Esophagus (tissue), 2 donors: ENCODE measurements around the gene FBN1. TPM values are rescaled to one million over a fixed set of nuclear protein-coding genes. Genes with fewer than 3 reads are reported as not detected.

Experiments used
- H3K27ac ChIP-seq, 2 donors: one replicate each; pipeline ENCODE4 v1.5.1; 2013; ENCODE audit warnings: low read depth in 2 of 2, mild to moderate bottlenecking in 2 of 2, inconsistent platforms in 1 of 2, low read length in 1 of 2, moderate library complexity in 1 of 2
- H3K27me3 ChIP-seq, 2 donors: one replicate each; pipeline ENCODE4 v1.6.1; 2013; ENCODE audit warnings: low read length in 2 of 2, control low read depth in 1 of 2, mild to moderate bottlenecking in 1 of 2; ENCODE audit not compliant: insufficient read depth in 2 of 2, control insufficient read depth in 1 of 2
- H3K36me3 ChIP-seq, 2 donors: one replicate each; pipeline ENCODE4 v1.6.1; 2013; ENCODE audit warnings: low read length in 1 of 2; ENCODE audit not compliant: control insufficient read depth in 2 of 2, insufficient read depth in 2 of 2
- H3K4me1 ChIP-seq, 2 donors: one replicate each; pipeline ENCODE4 v1.6.1; 2013; ENCODE audit warnings: low read length in 1 of 2; ENCODE audit not compliant: control insufficient read depth in 2 of 2, insufficient read depth in 2 of 2
- H3K4me3 ChIP-seq, 2 donors: one replicate each; pipeline ENCODE4 v1.5.1; 2013; ENCODE audit warnings: low read length in 2 of 2, mild to moderate bottlenecking in 2 of 2, low read depth in 1 of 2, moderate library complexity in 1 of 2
- H3K9me3 ChIP-seq, 2 donors: one replicate each; pipeline ENCODE4 v1.6.1; 2013; ENCODE audit warnings: mild to moderate bottlenecking in 2 of 2, low read depth in 1 of 2, low read length in 1 of 2, moderate library complexity in 1 of 2; ENCODE audit not compliant: control insufficient read depth in 2 of 2, insufficient read depth in 1 of 2
- WGBS, 2 donors: extraction: QIAGEN DNeasy Blood & Tissue Kit; methylation state at CpG; one replicate each; pipeline ENCODE4 v1.1.7; 2013; 5-methylcytosine and 5-hydroxymethylcytosine counted together
- polyA plus RNA-seq, 2 donors: library from polyadenylated mRNA; stranded (reverse); fragments of 200-250 nt; gene quantifications; one replicate each; pipeline ENCODE4 v1.2.3, GENCODE V29; 2013
- donor health status: healthy with polysubstance abuse.
- donor health status: Bipolar disorder and iron deficiency.

FBN1 gene
- polyA plus RNA-seq, 2 donors, result 1.8 to 6.4 TPM

- 77 to 78% methylated on average over 2 of the region's 2 CpGs for WGBS, 2 donors
- no peak overlapping the region for H3K27ac ChIP-seq
- no peak overlapping the region for H3K4me3 ChIP-seq
- no peaks in the 10 kb centered on the region for H3K4me1 ChIP-seq
- no peaks in the 10 kb centered on the region for H3K36me3 ChIP-seq
- H3K9me3 ChIP-seq, result no peaks in the 10 kb centered on the region
- no peaks in the 10 kb centered on the region for H3K27me3 ChIP-seq
Observed at GRCh38 chr15:48677821-48678220, 32.3 kb upstream of the FBN1 start.

- Histone ChIP-seq H3K9me3 (no peaks in the 10 kb centered on the region), H3K4me3 (no peak overlapping the region), H3K27me3 (no peaks in the 10 kb centered on the region), H3K27ac (no peak overlapping the region), H3K36me3 (no peaks in the 10 kb centered on the region), H3K4me1 (no peaks in the 10 kb centered on the region)
- WGBS, 2 donors, result 91 to 92% methylated on average over 4 of the region's 4 CpGs
Observed at GRCh38 chr15:48675436-48675835, 29.9 kb upstream of the FBN1 start.

GRCh38 chr15:48674876-48675275 lies 29.4 kb upstream of the FBN1 start:
- no peak overlapping the region for H3K4me3 ChIP-seq
- H3K9me3 ChIP-seq, result no peaks in the 10 kb centered on the region
- WGBS, 2 donors, result 57% methylated on average over 3 of the region's 3 CpGs
- no peaks in the 10 kb centered on the region for H3K36me3 ChIP-seq
- no peak overlapping the region for H3K27ac ChIP-seq
- no peaks in the 10 kb centered on the region for H3K27me3 ChIP-seq
- no peaks in the 10 kb centered on the region for H3K4me1 ChIP-seq

GRCh38 chr15:48672206-48672605 lies 26.7 kb upstream of the FBN1 start:
- Histone ChIP-seq H3K27ac (no peak overlapping the region), H3K4me1 (no peaks in the 10 kb centered on the region), H3K27me3 (no peaks in the 10 kb centered on the region), H3K36me3 (no peaks in the 10 kb centered on the region), H3K9me3 (no peaks in the 10 kb centered on the region), H3K4me3 (no peak overlapping the region)
- WGBS, 2 donors, result 82 to 84% methylated on average over 6 of the region's 6 CpGs

- no peaks in the 10 kb centered on the region for H3K36me3 ChIP-seq
- WGBS, 2 donors, result 54 to 64% methylated on average over 6 of the region's 6 CpGs
- no peaks in the 10 kb centered on the region for H3K4me1 ChIP-seq
- H3K27ac ChIP-seq, result no peak overlapping the region
- H3K27me3 ChIP-seq, result no peaks in the 10 kb centered on the region
- no peaks in the 10 kb centered on the region for H3K9me3 ChIP-seq
- no peak overlapping the region for H3K4me3 ChIP-seq
Observed at GRCh38 chr15:48671103-48672022, 25.9 kb upstream of the FBN1 start.

- Histone ChIP-seq H3K36me3 (no peaks in the 10 kb centered on the region), H3K27me3 (no peaks in the 10 kb centered on the region), H3K27ac (no peak overlapping the region), H3K4me3 (no peak overlapping the region), H3K4me1 (no peaks in the 10 kb centered on the region), H3K9me3 (no peaks in the 10 kb centered on the region)
- WGBS, 2 donors, result 71 to 72% methylated on average over 1 of the region's 1 CpG
Observed at GRCh38 chr15:48667701-48668100, 22.2 kb upstream of the FBN1 start.

- 93 to 100% methylated on average over 1 of the region's 1 CpG for WGBS, 2 donors
Observed at GRCh38 chr15:48664436-48664835, 18.9 kb upstream of the FBN1 start.

GRCh38 chr15:48657950-48658591 lies 12.6 kb upstream of the FBN1 start:
- Histone ChIP-seq H3K9me3 (no peaks in the 10 kb centered on the region), H3K4me3 (no peak overlapping the region), H3K27me3 (peaks cover 0 to 2% of the 10 kb centered on the region in 2 donors), H3K4me1 (no peaks in the 10 kb centered on the region), H3K27ac (no peak overlapping the region), H3K36me3 (no peaks in the 10 kb centered on the region)
- WGBS, 2 donors, result 52 to 59% methylated on average over 7 of the region's 7 CpGs

More at GRCh38 chr15:48664436-48664835, 18.9 kb upstream of the FBN1 start:
- Histone ChIP-seq H3K27ac (no peak overlapping the region), H3K27me3 (peaks cover 0 to 2% of the 10 kb centered on the region in 2 donors), H3K36me3 (no peaks in the 10 kb centered on the region), H3K4me3 (no peak overlapping the region), H3K9me3 (no peaks in the 10 kb centered on the region), H3K4me1 (no peaks in the 10 kb centered on the region)

- H3K27me3 ChIP-seq, result no peaks in the 10 kb centered on the region
- no peak overlapping the region for H3K27ac ChIP-seq
- H3K4me1 ChIP-seq, result no peaks in the 10 kb centered on the region
- no peaks in the 10 kb centered on the region for H3K9me3 ChIP-seq
- H3K36me3 ChIP-seq, result no peaks in the 10 kb centered on the region
- 89 to 96% methylated on average over 1 of the region's 1 CpG for WGBS, 2 donors
- H3K4me3 ChIP-seq, result no peak overlapping the region
Observed at GRCh38 chr15:48654801-48655200, 9.3 kb upstream of the FBN1 start.
